Panc1 (cell line): ENCODE measurements around the gene SH3BGR. TPM values are rescaled to one million over a fixed set of nuclear protein-coding genes. Genes with fewer than 3 reads are reported as not detected.

Experiments
- ATAC-seq: fragments of 200-7000 bp; cut with Tn5 transposase; 2 replicates; pipeline ENCODE4 v1.9.1; 2020; ENCODE audit warnings: mild to moderate bottlenecking, moderate library complexity
- BruUV-seq: library from RNA; stranded (reverse); fragments of 400-500 nt; replicated peaks from 2 replicates; lab custom pipeline; 2021; lab: Mats Ljungman, UMichigan
- CTCF ChIA-PET: fragments of 300-600 bp; sonication (Branson Sonifier 250); formaldehyde crosslinking; loops from one replicate; lab custom pipeline; 2022; ENCODE audit warnings: antibody characterized with exemption; lab: Charles Lee
- POLR2A ChIA-PET: fragments of 300-600 bp; sonication (Branson Sonifier 250); formaldehyde crosslinking; loops from one replicate; lab custom pipeline; 2022; ENCODE audit warnings: antibody characterized with exemption; lab: Charles Lee
- DNase-seq: peaks from one replicate; pipeline ENCODE4 v3.0.0-alpha.2; 2010; ENCODE audit warnings: low read depth, low spot score
- H3K27ac ChIP-seq: 2 replicates; pipeline ENCODE4 v1.5.1; 2011; ENCODE audit warnings: mild to moderate bottlenecking, low read length, inconsistent platforms
- H3K27me3 ChIP-seq: fragments of 200-500 bp; sonication (Bioruptor generic); 2 replicates; pipeline ENCODE4 v1.6.0; 2014; ENCODE audit warnings: low read length, inconsistent platforms; ENCODE audit not compliant: control insufficient read depth, insufficient read depth
- H3K36me3 ChIP-seq: fragments of 200-500 bp; sonication (Bioruptor generic); 2 replicates; pipeline ENCODE4 v1.5.1; 2014; ENCODE audit warnings: inconsistent platforms, mild to moderate bottlenecking, low read length, moderate library complexity; ENCODE audit not compliant: control insufficient read depth, insufficient read depth
- H3K4me1 ChIP-seq: 2 replicates; pipeline ENCODE4 v1.5.1; 2011; ENCODE audit warnings: inconsistent platforms, mild to moderate bottlenecking, low read length, moderate library complexity; ENCODE audit not compliant: control insufficient read depth, insufficient read depth
- H3K4me3 ChIP-seq, 2 experiments: 2 replicates each; pipeline ENCODE4 v1.5.1; 2011 to 2012; ENCODE audit warnings: low read depth in 2 of 2, low read length in 2 of 2, mild to moderate bottlenecking in 2 of 2, inconsistent platforms in 1 of 2, moderate library complexity in 1 of 2
- H3K9me3 ChIP-seq: fragments of 200-500 bp; sonication (Bioruptor generic); 2 replicates; pipeline ENCODE4 v1.5.1; 2014; ENCODE audit warnings: low read depth, mild to moderate bottlenecking, inconsistent platforms, low read length, moderate library complexity; ENCODE audit not compliant: control insufficient read depth, insufficient read depth
- POLR2AphosphoS5 ChIP-seq: IDR thresholded peaks from 2 replicates; pipeline ENCODE4 v1.6.1; 2012; ENCODE audit warnings: mild to moderate bottlenecking, low read depth, low read length, moderate library complexity
- SIN3A ChIP-seq: IDR thresholded peaks from 2 replicates; pipeline ENCODE4 v1.6.1; 2012; ENCODE audit warnings: low read depth, mild to moderate bottlenecking, low read length, moderate library complexity, borderline replicate concordance; ENCODE audit not compliant: insufficient read depth
- TCF7L2 ChIP-seq: IDR thresholded peaks from 2 replicates; pipeline ENCODE4 v1.6.1; 2011; ENCODE audit warnings: mild to moderate bottlenecking, low read depth, low read length, inconsistent platforms
- in situ Hi-C: cut with HindIII; loops from 2 replicates; pipeline ENCODE4 v1.10.0; 2016; ENCODE audit warnings: low sequenced_read_pairs, low pct_unique_long_range_greater_than_20kb
- intact Hi-C: fragments of 100-400 bp; cut with micrococcal nuclease; formaldehyde crosslinking; loops from one replicate; pipeline ENCODE4 v1.10.0; 2022; ENCODE audit not compliant: unreplicated experiment
- total RNA-seq: library from RNA; stranded (reverse); gene quantifications from one replicate; pipeline ENCODE4 v1.2.1, GENCODE V29; 2021; ENCODE audit not compliant: unreplicated experiment
- TF ChIP-seq, protein P1 (sequence below), 2 experiments: IDR thresholded peaks; 2 replicates each; pipeline ENCODE4 v1.6.1; 2011 to 2012; ENCODE audit warnings: low read depth in 2 of 2, control low read depth in 1 of 2, low read length in 1 of 2, mild to moderate bottlenecking in 1 of 2, moderate library complexity in 1 of 2; ENCODE audit not compliant: insufficient read depth in 1 of 2
- TF ChIP-seq, protein P2 (sequence below): fragments of 450-650 bp; IDR thresholded peaks from 2 replicates; pipeline ENCODE4 v1.5.1; 2017; ENCODE audit warnings: mild to moderate bottlenecking

SH3BGR gene
- total RNA-seq, 1 experiment from 2014 or later: 1.7 TPM

DNA sequence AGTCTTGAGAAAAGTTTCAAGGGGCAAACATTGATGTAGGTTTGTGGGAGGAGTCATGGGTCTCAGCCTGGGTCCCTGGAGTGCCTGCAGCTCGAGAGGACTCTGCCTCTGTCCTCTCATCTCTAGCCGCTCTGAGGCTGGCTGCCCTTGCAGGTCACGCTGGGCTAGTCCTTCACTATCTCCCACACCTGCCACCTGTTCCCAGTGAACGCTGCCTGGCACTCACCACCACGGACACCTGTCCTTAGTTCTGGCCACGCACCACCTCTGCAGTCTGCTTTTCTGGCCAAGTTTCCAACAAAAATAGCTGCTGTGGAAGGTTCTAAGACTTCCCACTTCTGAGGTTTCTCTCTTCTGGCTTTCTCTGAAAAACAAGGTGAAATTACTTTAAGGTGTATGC is 52.5 kb downstream of the SH3BGR start:
- intact Hi-C loops: no loop called here
- in situ Hi-C loops: no loop called here
- DNase-seq (no peak), ATAC-seq (no peak)
- Histone ChIP-seq H3K36me3 (no peaks in the 10 kb centered on the region), H3K27ac (no peak overlapping the region), H3K27me3 (no peaks in the 10 kb centered on the region), H3K4me1 (no peaks in the 10 kb centered on the region), H3K4me3 (no peak overlapping the region), H3K9me3 (no peaks in the 10 kb centered on the region)
- TF ChIP-seq SIN3A (no peak), POLR2AphosphoS5 (no peak), TCF7L2 (no peak)
- TF ChIP-seq, protein P1, sequence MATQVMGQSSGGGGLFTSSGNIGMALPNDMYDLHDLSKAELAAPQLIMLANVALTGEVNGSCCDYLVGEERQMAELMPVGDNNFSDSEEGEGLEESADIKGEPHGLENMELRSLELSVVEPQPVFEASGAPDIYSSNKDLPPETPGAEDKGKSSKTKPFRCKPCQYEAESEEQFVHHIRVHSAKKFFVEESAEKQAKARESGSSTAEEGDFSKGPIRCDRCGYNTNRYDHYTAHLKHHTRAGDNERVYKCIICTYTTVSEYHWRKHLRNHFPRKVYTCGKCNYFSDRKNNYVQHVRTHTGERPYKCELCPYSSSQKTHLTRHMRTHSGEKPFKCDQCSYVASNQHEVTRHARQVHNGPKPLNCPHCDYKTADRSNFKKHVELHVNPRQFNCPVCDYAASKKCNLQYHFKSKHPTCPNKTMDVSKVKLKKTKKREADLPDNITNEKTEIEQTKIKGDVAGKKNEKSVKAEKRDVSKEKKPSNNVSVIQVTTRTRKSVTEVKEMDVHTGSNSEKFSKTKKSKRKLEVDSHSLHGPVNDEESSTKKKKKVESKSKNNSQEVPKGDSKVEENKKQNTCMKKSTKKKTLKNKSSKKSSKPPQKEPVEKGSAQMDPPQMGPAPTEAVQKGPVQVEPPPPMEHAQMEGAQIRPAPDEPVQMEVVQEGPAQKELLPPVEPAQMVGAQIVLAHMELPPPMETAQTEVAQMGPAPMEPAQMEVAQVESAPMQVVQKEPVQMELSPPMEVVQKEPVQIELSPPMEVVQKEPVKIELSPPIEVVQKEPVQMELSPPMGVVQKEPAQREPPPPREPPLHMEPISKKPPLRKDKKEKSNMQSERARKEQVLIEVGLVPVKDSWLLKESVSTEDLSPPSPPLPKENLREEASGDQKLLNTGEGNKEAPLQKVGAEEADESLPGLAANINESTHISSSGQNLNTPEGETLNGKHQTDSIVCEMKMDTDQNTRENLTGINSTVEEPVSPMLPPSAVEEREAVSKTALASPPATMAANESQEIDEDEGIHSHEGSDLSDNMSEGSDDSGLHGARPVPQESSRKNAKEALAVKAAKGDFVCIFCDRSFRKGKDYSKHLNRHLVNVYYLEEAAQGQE (IDR thresholded peaks at IDR 0.05; ENCODE audit: insufficient read depth in 1 of 2, low read depth in 2 of 2, low read length in 1 of 2): no peak
- TF ChIP-seq, protein P2, sequence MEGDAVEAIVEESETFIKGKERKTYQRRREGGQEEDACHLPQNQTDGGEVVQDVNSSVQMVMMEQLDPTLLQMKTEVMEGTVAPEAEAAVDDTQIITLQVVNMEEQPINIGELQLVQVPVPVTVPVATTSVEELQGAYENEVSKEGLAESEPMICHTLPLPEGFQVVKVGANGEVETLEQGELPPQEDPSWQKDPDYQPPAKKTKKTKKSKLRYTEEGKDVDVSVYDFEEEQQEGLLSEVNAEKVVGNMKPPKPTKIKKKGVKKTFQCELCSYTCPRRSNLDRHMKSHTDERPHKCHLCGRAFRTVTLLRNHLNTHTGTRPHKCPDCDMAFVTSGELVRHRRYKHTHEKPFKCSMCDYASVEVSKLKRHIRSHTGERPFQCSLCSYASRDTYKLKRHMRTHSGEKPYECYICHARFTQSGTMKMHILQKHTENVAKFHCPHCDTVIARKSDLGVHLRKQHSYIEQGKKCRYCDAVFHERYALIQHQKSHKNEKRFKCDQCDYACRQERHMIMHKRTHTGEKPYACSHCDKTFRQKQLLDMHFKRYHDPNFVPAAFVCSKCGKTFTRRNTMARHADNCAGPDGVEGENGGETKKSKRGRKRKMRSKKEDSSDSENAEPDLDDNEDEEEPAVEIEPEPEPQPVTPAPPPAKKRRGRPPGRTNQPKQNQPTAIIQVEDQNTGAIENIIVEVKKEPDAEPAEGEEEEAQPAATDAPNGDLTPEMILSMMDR: no peak
- ChIA-PET POLR2A (no interaction called here), CTCF (no interaction called here)
- no TSS peak for BruUV-seq

DNA sequence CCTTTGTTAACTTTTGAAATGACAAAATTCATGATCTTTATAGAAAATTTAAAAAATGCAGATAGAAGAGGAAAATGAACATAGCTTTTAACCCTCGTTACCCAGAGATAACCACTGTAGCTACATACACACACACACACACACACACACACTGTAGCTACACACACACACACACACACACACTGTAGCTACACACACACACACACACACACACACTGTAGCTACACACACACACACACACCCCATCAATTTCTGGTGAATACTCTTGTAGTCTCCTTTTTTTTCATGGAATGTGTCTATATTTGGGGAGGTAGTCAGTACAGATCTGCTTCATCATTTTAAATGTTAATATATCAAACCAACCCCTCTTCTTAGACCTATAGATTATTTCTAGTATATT is 58.5 kb downstream of the SH3BGR start:
- H3K36me3 ChIP-seq: no peaks in the 10 kb centered on the region
- in situ Hi-C loops (no loop called here), intact Hi-C loops (no loop called here)
- no peak overlapping the region for H3K27ac ChIP-seq
- ChIA-PET POLR2A (interaction anchor here (0.6 kb wide), 1 partner anchor 172 kb away, joined by 4 read pairs; no protein-coding TSS in a partner anchor), CTCF (no interaction called here)
- BruUV-seq: no TSS peak
- ATAC-seq (no peak), DNase-seq (no peak)
- no peak for TF ChIP-seq TCF7L2
- no peak for TF ChIP-seq POLR2AphosphoS5
- TF ChIP-seq, protein P2: no peak
- TF ChIP-seq, protein P1 (IDR thresholded peaks at IDR 0.05; ENCODE audit: insufficient read depth in 1 of 2, low read depth in 2 of 2, low read length in 1 of 2): no peak
- no peak for TF ChIP-seq SIN3A
- no peak overlapping the region for H3K4me3 ChIP-seq
- H3K4me1 ChIP-seq: no peaks in the 10 kb centered on the region
- H3K27me3 ChIP-seq: no peaks in the 10 kb centered on the region
- no peaks in the 10 kb centered on the region for H3K9me3 ChIP-seq
